K562 (cell line): Measurements from ENCODE around the gene BAG1. TPM values are rescaled to one million over a fixed set of nuclear protein-coding genes. Genes with fewer than 3 reads are reported as not detected.

Experiments
- ARID1B ChIP-seq: fragments of 450-650 bp; IDR thresholded peaks from 2 replicates; pipeline ENCODE4 v1.6.1; 2016; ENCODE audit warnings: antibody characterized with exemption, mild to moderate bottlenecking, inconsistent platforms
- CBX5 ChIP-seq: IDR thresholded peaks from 2 replicates; pipeline ENCODE4 v1.6.1; 2014; ENCODE audit warnings: low read depth, borderline replicate concordance
- ESRRB ChIP-seq: fragments of 250-450 bp; sonication (Bioruptor Pico); IDR thresholded peaks from 2 replicates; pipeline ENCODE4 v1.5.0; 2020; ENCODE audit warnings: mild to moderate bottlenecking, moderate library complexity, borderline replicate concordance
- GTF3C2 ChIP-seq: IDR thresholded peaks from 3 replicates; pipeline ENCODE4 v1.6.1; 2011; ENCODE audit warnings: borderline replicate concordance, mild to moderate bottlenecking, moderate library complexity; ENCODE audit not compliant: insufficient read length; ENCODE audit errors: extremely low read depth
- HDAC6 ChIP-seq: IDR thresholded peaks from 2 replicates; pipeline ENCODE4 v1.6.1; 2012; ENCODE audit warnings: low read depth, mild to moderate bottlenecking, control low read depth, inconsistent platforms, low read length, moderate library complexity
- LARP7 ChIP-seq: fragments of 450-650 bp; IDR thresholded peaks from 2 replicates; pipeline ENCODE4 v1.6.1; 2016
- NELFE ChIP-seq: IDR thresholded peaks from 2 replicates; pipeline ENCODE4 v1.6.1; 2011; ENCODE audit warnings: mild to moderate bottlenecking; ENCODE audit not compliant: insufficient read depth, insufficient read length
- RBM25 ChIP-seq: fragments of 200-400 bp; formaldehyde crosslinking; IDR thresholded peaks from 2 replicates; pipeline ENCODE4 v1.6.1; 2018; ENCODE audit warnings: low read length, low read depth, moderate library complexity; ENCODE audit not compliant: severe bottlenecking
- RFX5 ChIP-seq: IDR thresholded peaks from 2 replicates; pipeline ENCODE4 v1.6.1; 2011; ENCODE audit warnings: low read depth, mild to moderate bottlenecking, improper control_type of control experiment, low read length
- SNIP1 ChIP-seq: fragments of 450-650 bp; IDR thresholded peaks from 2 replicates; pipeline ENCODE4 v1.7.1; 2017; ENCODE audit warnings: low read depth, mild to moderate bottlenecking
- STAT5A ChIP-seq: IDR thresholded peaks from 2 replicates; pipeline ENCODE4 v1.6.1; 2012; ENCODE audit warnings: low read length, inconsistent platforms, borderline replicate concordance
- TARDBP ChIP-seq: fragments of 450-650 bp; IDR thresholded peaks from 2 replicates; pipeline ENCODE4 v1.6.1; 2016
- TFAM ChIP-seq: fragments of 250-450 bp; sonication (Bioruptor Pico); conservative IDR thresholded peaks from 2 replicates; pipeline ENCODE4 v1.5.0; 2021; ENCODE audit warnings: mild to moderate bottlenecking, moderate library complexity
- ZBTB9 ChIP-seq: fragments of 450-650 bp; formaldehyde crosslinking; IDR thresholded peaks from 2 replicates; pipeline ENCODE4 v1.4.0; 2020; ENCODE audit warnings: mild to moderate bottlenecking, moderate library complexity
- ZFP1 ChIP-seq: fragments of 450-650 bp; formaldehyde crosslinking; IDR thresholded peaks from 2 replicates; pipeline ENCODE4 v1.4.0; 2020; ENCODE audit warnings: mild to moderate bottlenecking, mixed read lengths
- ZNF140 ChIP-seq: fragments of 250-450 bp; sonication (Bioruptor Pico); IDR thresholded peaks from 2 replicates; pipeline ENCODE4 v1.8.0; 2021; ENCODE audit warnings: moderate library complexity, mild to moderate bottlenecking, inconsistent platforms
- ZNF253 ChIP-seq: fragments of 250-450 bp; sonication (Bioruptor Pico); conservative IDR thresholded peaks from 2 replicates; pipeline ENCODE4 v1.6.1; 2021; ENCODE audit warnings: mild to moderate bottlenecking
- ZNF354B ChIP-seq: fragments of 250-450 bp; sonication (Bioruptor Pico); IDR thresholded peaks from 2 replicates; pipeline ENCODE4 v1.4.0; 2020
- ZNF707 ChIP-seq: fragments of 250-450 bp; sonication (Bioruptor Pico); conservative IDR thresholded peaks from 2 replicates; pipeline ENCODE4 v1.8.0; 2022; ENCODE audit warnings: inconsistent platforms, mild to moderate bottlenecking, moderate library complexity
- ZNF764 ChIP-seq: fragments of 250-450 bp; sonication (Bioruptor Pico); IDR thresholded peaks from 2 replicates; pipeline ENCODE4 v1.4.0; 2020; ENCODE audit warnings: low read depth, mild to moderate bottlenecking, moderate library complexity
- ZNF830 ChIP-seq: fragments of 250-450 bp; sonication (Bioruptor Pico); IDR thresholded peaks from 2 replicates; pipeline ENCODE4 v1.5.0; 2021; ENCODE audit warnings: mild to moderate bottlenecking
- polyA plus RNA-seq, 8 experiments: library from polyadenylated mRNA; depleted of rRNA in 4 of 8; stranded (reverse) in 5 of 8; unstranded in 3 of 8; fragments of >200 nt; fragmentation: Nextera tagmentation in 2 of 8; fragmentation: Illumina TruSeq in 1 of 8; extraction: Ambion mirVana in 2 of 8; extraction: Trizol in 1 of 8; gene quantifications; 2 replicates each; pipeline versions ENCODE4 v1.2.1 to v1.2.3, GENCODE V29; 2011 to 2014; ENCODE audit warnings: inconsistent platforms in 1 of 8, missing spikeins in 1 of 8
- total RNA-seq, 7 experiments: library from RNA; depleted of rRNA in 6 of 7; stranded (reverse); fragments of >200 nt in 6 of 7; fragmentation: Illumina TruSeq in 2 of 7; extraction: Trizol in 2 of 7; gene quantifications; 2 replicates each; pipeline versions ENCODE4 v1.2.1 to v1.2.3, GENCODE V29; 2011 to 2021; ENCODE audit warnings: low replicate concordance in 1 of 7
- TF ChIP-seq, protein P1 (sequence below): fragments of 250-450 bp; sonication (Bioruptor Pico); IDR thresholded peaks from 2 replicates; pipeline ENCODE4 v1.9.0; 2021; ENCODE audit warnings: mild to moderate bottlenecking, inconsistent platforms
- TF ChIP-seq, protein P2 (sequence below): fragments of 250-450 bp; sonication (Bioruptor Pico); IDR thresholded peaks from 2 replicates; pipeline ENCODE4 v1.5.0; 2021

The BAG1 gene
- total and polyA plus RNA-seq, 9 of the 15 experiments (the other 6 are each of a cell fraction or from before 2014, with no cell fraction given), result 9.7 to 106 (median 56.9) TPM

- TF ChIP-seq GTF3C2 (no peak), NELFE (no peak), ZNF140 (CRISPR knock-in tag) (no peak), SNIP1 (no peak), ZNF707 (CRISPR knock-in tag) (no peak), ESRRB (CRISPR knock-in tag) (no peak), RFX5 (no peak), STAT5A (no peak), ZNF354B (CRISPR knock-in tag) (no peak), LARP7 (no peak), HDAC6 (no peak), TFAM (CRISPR knock-in tag) (no peak), ZNF764 (no peak), ARID1B (no peak), TARDBP (no peak), ZNF830 (CRISPR knock-in tag) (no peak), ZBTB9 (CRISPR knock-in tag) (no peak), ZNF253 (CRISPR knock-in tag) (no peak), RBM25 (no peak), CBX5 (no peak), ZFP1 (CRISPR knock-in tag) (no peak)
- TF ChIP-seq, protein P1, sequence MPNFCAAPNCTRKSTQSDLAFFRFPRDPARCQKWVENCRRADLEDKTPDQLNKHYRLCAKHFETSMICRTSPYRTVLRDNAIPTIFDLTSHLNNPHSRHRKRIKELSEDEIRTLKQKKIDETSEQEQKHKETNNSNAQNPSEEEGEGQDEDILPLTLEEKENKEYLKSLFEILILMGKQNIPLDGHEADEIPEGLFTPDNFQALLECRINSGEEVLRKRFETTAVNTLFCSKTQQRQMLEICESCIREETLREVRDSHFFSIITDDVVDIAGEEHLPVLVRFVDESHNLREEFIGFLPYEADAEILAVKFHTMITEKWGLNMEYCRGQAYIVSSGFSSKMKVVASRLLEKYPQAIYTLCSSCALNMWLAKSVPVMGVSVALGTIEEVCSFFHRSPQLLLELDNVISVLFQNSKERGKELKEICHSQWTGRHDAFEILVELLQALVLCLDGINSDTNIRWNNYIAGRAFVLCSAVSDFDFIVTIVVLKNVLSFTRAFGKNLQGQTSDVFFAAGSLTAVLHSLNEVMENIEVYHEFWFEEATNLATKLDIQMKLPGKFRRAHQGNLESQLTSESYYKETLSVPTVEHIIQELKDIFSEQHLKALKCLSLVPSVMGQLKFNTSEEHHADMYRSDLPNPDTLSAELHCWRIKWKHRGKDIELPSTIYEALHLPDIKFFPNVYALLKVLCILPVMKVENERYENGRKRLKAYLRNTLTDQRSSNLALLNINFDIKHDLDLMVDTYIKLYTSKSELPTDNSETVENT (CRISPR knock-in tag), result peak; percentile 71; the same call in 1 of the 2 replicates
- TF ChIP-seq, protein P2, sequence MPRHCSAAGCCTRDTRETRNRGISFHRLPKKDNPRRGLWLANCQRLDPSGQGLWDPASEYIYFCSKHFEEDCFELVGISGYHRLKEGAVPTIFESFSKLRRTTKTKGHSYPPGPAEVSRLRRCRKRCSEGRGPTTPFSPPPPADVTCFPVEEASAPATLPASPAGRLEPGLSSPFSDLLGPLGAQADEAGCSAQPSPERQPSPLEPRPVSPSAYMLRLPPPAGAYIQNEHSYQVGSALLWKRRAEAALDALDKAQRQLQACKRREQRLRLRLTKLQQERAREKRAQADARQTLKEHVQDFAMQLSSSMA (CRISPR knock-in tag), result no peak
These were observed at the start of gene BAG1, which contains the start of gene CHMP5 (continued) for GRCh38 chr9:33264473-33265177.
